Ascending aorta (tissue), 2 donors: ENCODE results near the gene TOMM6. TPM values are rescaled to one million over a fixed set of nuclear protein-coding genes. Genes with fewer than 3 reads are reported as not detected.
A peak's percentile ranks its signal among the peaks of the same experiment; 100 is the strongest.

ENCODE experiments used
- DNase-seq, 2 donors: peaks; one replicate each; pipeline ENCODE4 v3.0.0-alpha.2; 2019; ENCODE audit warnings: low spot score in 2 of 2
- H3K27ac ChIP-seq, 2 donors: fragments of 200-600 bp; sonication (generic); one replicate each; pipeline ENCODE4 v1.5.1; 2016 to 2017; ENCODE audit warnings: mild to moderate bottlenecking in 1 of 2
- H3K27me3 ChIP-seq: fragments of 200-600 bp; sonication (generic); one replicate; pipeline ENCODE4 v1.5.1; 2017
- H3K36me3 ChIP-seq, 2 donors: fragments of 200-600 bp; sonication (generic); one replicate each; pipeline ENCODE4 v1.5.1; 2016
- H3K4me1 ChIP-seq, 2 donors: fragments of 200-600 bp; sonication (generic); one replicate each; pipeline ENCODE4 v1.5.1; 2016 to 2017; ENCODE audit warnings: mild to moderate bottlenecking in 1 of 2
- H3K4me3 ChIP-seq, 2 donors: fragments of 200-600 bp; sonication (generic); one replicate each; pipeline ENCODE4 v1.5.1; 2016 to 2017; ENCODE audit warnings: mild to moderate bottlenecking in 1 of 2
- H3K9me3 ChIP-seq, 2 donors: fragments of 200-600 bp; sonication (generic); one replicate each; pipeline ENCODE4 v1.5.1; 2016
- CTCF ChIP-seq, 3 experiments: fragments of 200-600 bp in 2 of 3; fragments of 450-650 bp in 1 of 3; sonication (generic) in 2 of 3; IDR thresholded peaks; one replicate each; pipeline ENCODE4 v1.5.1; 2016 to 2019; ENCODE audit warnings: antibody characterized with exemption in 3 of 3, mild to moderate bottlenecking in 1 of 3, moderate library complexity in 1 of 3
- intact Hi-C: fragments of 100-400 bp; cut with DNase I; formaldehyde crosslinking; loops from one replicate; pipeline ENCODE4 v1.15.1; 2023
- total RNA-seq: library from RNA; depleted of rRNA; stranded (reverse); fragments of >200 nt; gene quantifications from one replicate; pipeline ENCODE4 v1.1.0, GENCODE V29; 2016

The TOMM6 gene
- 79.9 TPM for total RNA-seq

- peak; percentile 86 to 91 (median 86) for TF ChIP-seq CTCF (IDR thresholded peaks at IDR 0.05)
- H3K27me3 ChIP-seq, result no peaks in the 10 kb centered on the region
- H3K36me3 ChIP-seq, result peaks cover 5 to 25% of the 10 kb centered on the region in 2 donors
- peak; percentile 73 to 97 for DNase-seq
- peak within 1 kb of the TSS; percentile 87 to 92 for H3K27ac ChIP-seq
- H3K4me3 ChIP-seq, result peak within 1 kb of the TSS; percentile 75 to 79
- peaks cover 12 to 13% of the 10 kb centered on the region in 2 donors for H3K4me1 ChIP-seq
- no peaks in the 10 kb centered on the region for H3K9me3 ChIP-seq
- intact Hi-C loops, result loop anchor here (1.0 to 10.0 kb wide), 12 partner anchors 52 to 1837 kb away; partner anchors contain the start of genes BYSL, CCND3, FOXP4 and GTPBP2
Measured at GRCh38 chr6:41787219-41787917, at the start of gene TOMM6. TOMM6 (plus strand) TSS chr6:41787694; CDS start chr6:41787698, 4 bp downstream.

- no peaks in the 10 kb centered on the region for H3K36me3 ChIP-seq
- DNase-seq, result no peak
- intact Hi-C loops, result loop anchor here (5.0 to 10.0 kb wide), 2 partner anchors 664 to 823 kb away; partner anchors contain the start of genes NFYA, OARD1 and UBR2
- H3K27me3 ChIP-seq, result no peaks in the 10 kb centered on the region
- TF ChIP-seq CTCF (IDR thresholded peaks at IDR 0.05), result no peak
- no peak overlapping the region for H3K27ac ChIP-seq
- H3K4me1 ChIP-seq, result peaks cover 0 to 5% of the 10 kb centered on the region in 2 donors
- no peaks in the 10 kb centered on the region for H3K9me3 ChIP-seq
- no peak overlapping the region for H3K4me3 ChIP-seq
Measured at GRCh38 chr6:41739041-41739440, 48.5 kb upstream of the TOMM6 start.

- no peak for TF ChIP-seq CTCF (IDR thresholded peaks at IDR 0.05)
- no peak overlapping the region for H3K27ac ChIP-seq
- no peak for DNase-seq
- no peaks in the 10 kb centered on the region for H3K36me3 ChIP-seq
- H3K4me1 ChIP-seq, result peaks cover 0 to 5% of the 10 kb centered on the region in 2 donors
- intact Hi-C loops, result no loop called here
- H3K27me3 ChIP-seq, result no peaks in the 10 kb centered on the region
- no peak overlapping the region for H3K4me3 ChIP-seq
- H3K9me3 ChIP-seq, result no peaks in the 10 kb centered on the region
Measured at GRCh38 chr6:41740366-41741162, 46.9 kb upstream of the TOMM6 start.

GRCh38 chr6:41741625-41742490, 45.6 kb upstream of the TOMM6 start:
- intact Hi-C loops, result no loop called here
- DNase-seq, result no peak
- no peak overlapping the region for H3K4me3 ChIP-seq
- TF ChIP-seq CTCF (IDR thresholded peaks at IDR 0.05), result no peak
- H3K4me1 ChIP-seq, result no peaks in the 10 kb centered on the region
- no peak overlapping the region for H3K27ac ChIP-seq
- H3K36me3 ChIP-seq, result no peaks in the 10 kb centered on the region
- no peaks in the 10 kb centered on the region for H3K9me3 ChIP-seq
- H3K27me3 ChIP-seq, result no peaks in the 10 kb centered on the region
